ENCODE results near the gene CUL2.

GRCh38 chr10:35004651-35005050 lies 85.5 kb downstream of the CUL2 start:
- TF ChIP-seq REST (tag by site-specific recombination; IDR thresholded peaks at IDR 0.05) = no peak
- TF ChIP-seq CTCF (tag by site-specific recombination; IDR thresholded peaks at IDR 0.05) = no peak
- no peak for TF ChIP-seq ZNF707 (tag by site-specific recombination; IDR thresholded peaks at IDR 0.05)
- no peak for TF ChIP-seq ZNF138 (tag by site-specific recombination; IDR thresholded peaks at IDR 0.05; ENCODE audit: borderline replicate concordance)

Measured in HEK293 (cell line).